SU-DHL-6 (cell line): ENCODE measurements around the gene OSBPL5.

ENCODE experiments used
- CTCF ChIP-seq: fragments of 200-600 bp; sonication (generic); IDR thresholded peaks from one replicate; pipeline ENCODE4 v1.5.1; 2017; ENCODE audit warnings: antibody characterized with exemption, mild to moderate bottlenecking, low read length, moderate library complexity; ENCODE audit not compliant: insufficient read depth, poor library complexity, severe bottlenecking
- EZH2phosphoT487 ChIP-seq: fragments of 200-600 bp; sonication (generic), shearing (Covaris generic); conservative IDR thresholded peaks from 2 replicates; pipeline ENCODE4 v1.6.1; 2018; ENCODE audit warnings: mild to moderate bottlenecking, antibody characterized with exemption, low read length, moderate library complexity, mixed read lengths

- no peak for TF ChIP-seq CTCF
- TF ChIP-seq EZH2phosphoT487, result no peak
These were observed 123.2 kb downstream of the OSBPL5 start for GRCh38 chr11:3041699-3042441.
